ENCODE results near the gene NRL. TPM values are rescaled to one million over a fixed set of nuclear protein-coding genes. Genes with fewer than 3 reads are reported as not detected.

NRL gene
- total RNA-seq, 1 experiment from 2014 or later = 0.66 TPM

GRCh38 chr14:24114532-24115421, at the start of gene NRL, which contains the start of gene DCAF11 (continued):
- no peak; the same call in 1 of the 2 replicates for TF ChIP-seq SRF (IDR thresholded peaks at IDR 0.05; ENCODE audit: low read depth)
- TF ChIP-seq, protein P1, sequence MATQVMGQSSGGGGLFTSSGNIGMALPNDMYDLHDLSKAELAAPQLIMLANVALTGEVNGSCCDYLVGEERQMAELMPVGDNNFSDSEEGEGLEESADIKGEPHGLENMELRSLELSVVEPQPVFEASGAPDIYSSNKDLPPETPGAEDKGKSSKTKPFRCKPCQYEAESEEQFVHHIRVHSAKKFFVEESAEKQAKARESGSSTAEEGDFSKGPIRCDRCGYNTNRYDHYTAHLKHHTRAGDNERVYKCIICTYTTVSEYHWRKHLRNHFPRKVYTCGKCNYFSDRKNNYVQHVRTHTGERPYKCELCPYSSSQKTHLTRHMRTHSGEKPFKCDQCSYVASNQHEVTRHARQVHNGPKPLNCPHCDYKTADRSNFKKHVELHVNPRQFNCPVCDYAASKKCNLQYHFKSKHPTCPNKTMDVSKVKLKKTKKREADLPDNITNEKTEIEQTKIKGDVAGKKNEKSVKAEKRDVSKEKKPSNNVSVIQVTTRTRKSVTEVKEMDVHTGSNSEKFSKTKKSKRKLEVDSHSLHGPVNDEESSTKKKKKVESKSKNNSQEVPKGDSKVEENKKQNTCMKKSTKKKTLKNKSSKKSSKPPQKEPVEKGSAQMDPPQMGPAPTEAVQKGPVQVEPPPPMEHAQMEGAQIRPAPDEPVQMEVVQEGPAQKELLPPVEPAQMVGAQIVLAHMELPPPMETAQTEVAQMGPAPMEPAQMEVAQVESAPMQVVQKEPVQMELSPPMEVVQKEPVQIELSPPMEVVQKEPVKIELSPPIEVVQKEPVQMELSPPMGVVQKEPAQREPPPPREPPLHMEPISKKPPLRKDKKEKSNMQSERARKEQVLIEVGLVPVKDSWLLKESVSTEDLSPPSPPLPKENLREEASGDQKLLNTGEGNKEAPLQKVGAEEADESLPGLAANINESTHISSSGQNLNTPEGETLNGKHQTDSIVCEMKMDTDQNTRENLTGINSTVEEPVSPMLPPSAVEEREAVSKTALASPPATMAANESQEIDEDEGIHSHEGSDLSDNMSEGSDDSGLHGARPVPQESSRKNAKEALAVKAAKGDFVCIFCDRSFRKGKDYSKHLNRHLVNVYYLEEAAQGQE (IDR thresholded peaks at IDR 0.05; ENCODE audit: low read depth) = no peak

- intact Hi-C loops (cut with micrococcal nuclease) = no loop called here
Measured at GRCh38 chr14:24162093-24162492, 47.3 kb upstream of the NRL start.

More at GRCh38 chr14:24162093-24162492, 47.3 kb upstream of the NRL start:
- DNase-seq (ENCODE audit: low read depth, low spot score) (no peak), ATAC-seq (no peak)
- Histone ChIP-seq H2AFZ (ENCODE audit: low read depth, low read length, poor library complexity, severe bottlenecking) (no peak overlapping the region), H4K20me1 (ENCODE audit: insufficient read depth) (no peaks in the 10 kb centered on the region), H3K9ac (ENCODE audit: low read length) (peak overlapping the region; percentile 61), H3K9me3 (ENCODE audit: control insufficient read depth in 1 of 2, insufficient read depth in 1 of 2, low read depth in 1 of 2, low read length in 2 of 2) (no peaks in the 10 kb centered on the region), H3K36me3 (ENCODE audit: control insufficient read depth in 1 of 2, insufficient read depth in 2 of 2, low read length in 2 of 2) (peaks cover 14 to 31% of the 10 kb centered on the region in 2 experiments; a peak in 3 of 4 replicates), H3K9me2 (ENCODE audit: insufficient read depth) (no peaks in the 10 kb centered on the region), H3K27ac (ENCODE audit: low read depth, low read length) (peak overlapping the region; percentile 84), H3K4me3 (replicated peaks in 1 of 2; ENCODE audit: low read depth in 1 of 2, low read length in 2 of 2) (peak overlapping the region; percentile 58 to 60; a peak in 3 of 4 replicates), H3K27me3 (ENCODE audit: insufficient read depth, low read length) (no peaks in the 10 kb centered on the region), H3K79me2 (ENCODE audit: insufficient read depth, low read length) (no peaks in the 10 kb centered on the region), H3K4me2 (ENCODE audit: low read length) (peak overlapping the region; percentile 87), H3K4me1 (ENCODE audit: control insufficient read depth in 1 of 2, insufficient read depth in 2 of 2, low read length in 2 of 2) (peaks cover 15 to 21% of the 10 kb centered on the region in 2 experiments)
- CTCF ChIA-PET = interaction anchor here (1.0 to 3.2 kb wide), 6 partner anchors 25 to 104 kb away, joined by 4 to 20 read pairs (median 8); partner anchors contain the start of genes IPO4 and PCK2
- POLR2A ChIA-PET = interaction anchor here (1.0 to 3.1 kb wide), 4 partner anchors 15 to 51 kb away, joined by 3 to 18 read pairs (median 4); partner anchors contain the start of genes CHMP4A, PSME1, PSME2 and RNF31
- BruUV-seq (replicated peaks) = TSS peak; percentile 33
- RAD21 ChIA-PET (ENCODE audit: low non-redundant PET in 1 of 2, low total read pairs in 2 of 2, uncharacterized antibody in 2 of 2, unreplicated experiment in 2 of 2) = no interaction called here
- TF ChIP-seq RAD21 (IDR thresholded peaks at IDR 0.05; ENCODE audit: low read depth) (no peak), JUND (IDR thresholded peaks at IDR 0.05) (no peak), EZH2 (IDR thresholded peaks at IDR 0.05) (no peak), YY1 (IDR thresholded peaks at IDR 0.05; ENCODE audit: extremely low read depth, insufficient replicate concordance, low read depth, low read length) (no peak), SP1 (IDR thresholded peaks at IDR 0.05; ENCODE audit: low read depth) (no peak), TCF7L2 (IDR thresholded peaks at IDR 0.05; ENCODE audit: borderline replicate concordance, extremely low read depth, insufficient read depth, insufficient read length) (no peak), CBX3 (IDR thresholded peaks at IDR 0.05; ENCODE audit: low read depth) (no peak), CEBPB (IDR thresholded peaks at IDR 0.05; ENCODE audit: low read depth) (no peak)
- TF ChIP-seq, protein P1 (IDR thresholded peaks at IDR 0.05; ENCODE audit: low read depth) = no peak

All from HCT116 (cell line).